Endothelial cell of umbilical vein (primary cell): Measurements from ENCODE around the gene LANCL3. TPM values are rescaled to one million over a fixed set of nuclear protein-coding genes. Genes with fewer than 3 reads are reported as not detected.

Experiments
- BruUV-seq: library from RNA; stranded (reverse); fragments of 400-500 nt; replicated peaks from 2 replicates; lab custom pipeline; 2021; lab: Mats Ljungman, UMichigan
- CTCF ChIA-PET: fragments of 300-600, 350-600 bp; sonication (Branson Sonifier 250); formaldehyde crosslinking; loops from one replicate; lab custom pipeline; 2021; ENCODE audit warnings: antibody characterized with exemption, inconsistent platforms; lab: Charles Lee
- POLR2A ChIA-PET: fragments of 300-600, 350-600 bp; sonication (Branson Sonifier 250); formaldehyde crosslinking; loops from one replicate; lab custom pipeline; 2021; ENCODE audit warnings: antibody characterized with exemption, inconsistent platforms; lab: Charles Lee
- DNase-seq: peaks from one replicate; pipeline ENCODE4 v3.0.0-alpha.2; 2011; ENCODE audit warnings: low read depth, low spot score
- FAIRE-seq: peaks from 2 replicates; lab custom pipeline; 2011; peaks lifted over from hg19 to GRCh38; lab: Jason Lieb, UNC
- H2AFZ ChIP-seq: 2 replicates; pipeline ENCODE4 v1.6.0; 2012; ENCODE audit warnings: low read depth, low read length, control low read depth, inconsistent platforms
- H3K27ac ChIP-seq: 2 replicates; pipeline ENCODE4 v1.5.1; 2011; ENCODE audit warnings: low read depth, mild to moderate bottlenecking, control low read depth, low read length, moderate library complexity; ENCODE audit not compliant: insufficient read depth
- H3K27me3 ChIP-seq, 2 experiments: 2 replicates each; pipeline versions ENCODE4 v1.6.0 to v1.6.1; 2011; ENCODE audit warnings: low read length in 2 of 2, mixed read lengths in 1 of 2; ENCODE audit not compliant: control insufficient read depth in 2 of 2, insufficient read depth in 2 of 2
- H3K36me3 ChIP-seq, 2 experiments: 2 replicates in 1 of 2; 3 replicates in 1 of 2; pipeline ENCODE4 v1.5.1; 2011; ENCODE audit warnings: low read length in 2 of 2, mild to moderate bottlenecking in 1 of 2, moderate library complexity in 1 of 2; ENCODE audit not compliant: control insufficient read depth in 2 of 2, insufficient read depth in 2 of 2; ENCODE audit errors: extremely low read depth in 1 of 2
- H3K4me1 ChIP-seq: 3 replicates; pipeline ENCODE4 v1.5.1; 2011; ENCODE audit warnings: mild to moderate bottlenecking, low read length; ENCODE audit not compliant: control insufficient read depth, insufficient read depth; ENCODE audit errors: extremely low read depth
- H3K4me2 ChIP-seq: 2 replicates; pipeline ENCODE4 v1.6.1; 2011; ENCODE audit warnings: low read length, control low read depth, mixed read lengths; ENCODE audit not compliant: insufficient read depth
- H3K4me3 ChIP-seq, 3 experiments: fragments of 200-600 bp in 1 of 3; sonication (generic), shearing (Covaris generic) in 1 of 3; replicated peaks in 1 of 3; 2 replicates each; pipeline ENCODE4 v1.5.1; 2011 to 2016; ENCODE audit warnings: control low read depth in 3 of 3, low read length in 3 of 3, mild to moderate bottlenecking in 2 of 3, inconsistent platforms in 1 of 3, low read depth in 1 of 3, moderate library complexity in 1 of 3; ENCODE audit not compliant: insufficient read depth in 1 of 3
- H3K79me2 ChIP-seq: 2 replicates; pipeline ENCODE4 v1.6.0; 2012; ENCODE audit warnings: low read length, inconsistent platforms; ENCODE audit not compliant: control insufficient read depth, insufficient read depth
- H3K9ac ChIP-seq: replicated peaks from 2 replicates; pipeline ENCODE3; 2011; ENCODE audit warnings: low read length, control low read depth; ENCODE audit not compliant: insufficient read depth; ENCODE audit errors: extremely low read depth
- H3K9me1 ChIP-seq: replicated peaks from 3 replicates; pipeline ENCODE4 v1.6.0; 2011; ENCODE audit warnings: mild to moderate bottlenecking, low read length; ENCODE audit not compliant: control insufficient read depth, insufficient read depth; ENCODE audit errors: extremely low read depth
- H3K9me3 ChIP-seq: replicated peaks from 2 replicates; pipeline ENCODE4 v1.5.1; 2012; ENCODE audit warnings: low read length, inconsistent platforms; ENCODE audit not compliant: control insufficient read depth, insufficient read depth
- H4K20me1 ChIP-seq: replicated peaks from 2 replicates; pipeline ENCODE3; 2011; ENCODE audit warnings: mild to moderate bottlenecking, low read length; ENCODE audit not compliant: control insufficient read depth, insufficient read depth; ENCODE audit errors: extremely low read depth
- EZH2 ChIP-seq: IDR thresholded peaks from 2 replicates; pipeline ENCODE4 v1.6.1; 2012; ENCODE audit warnings: borderline replicate concordance, low read depth, mild to moderate bottlenecking, moderate library complexity, low read length, inconsistent platforms; ENCODE audit not compliant: severe bottlenecking
- FOS ChIP-seq: IDR thresholded peaks from 2 replicates; pipeline ENCODE4 v1.6.1; 2011; ENCODE audit warnings: mild to moderate bottlenecking, low read length, moderate library complexity, borderline replicate concordance; ENCODE audit not compliant: insufficient read depth
- GATA2 ChIP-seq: IDR thresholded peaks from 2 replicates; pipeline ENCODE4 v1.7.0; 2011; ENCODE audit warnings: low read depth, mild to moderate bottlenecking, moderate library complexity, mixed read lengths, low read length; ENCODE audit not compliant: insufficient read length, insufficient read depth
- JUN ChIP-seq: IDR thresholded peaks from 2 replicates; pipeline ENCODE4 v1.6.1; 2011; ENCODE audit warnings: borderline replicate concordance, low read depth; ENCODE audit not compliant: insufficient read length, insufficient read depth
- MYC ChIP-seq: IDR thresholded peaks from one replicate; pipeline ENCODE4 v1.6.1; 2011; ENCODE audit warnings: mild to moderate bottlenecking, low read depth, low read length
- POLR2A ChIP-seq: IDR thresholded peaks from 2 replicates; pipeline ENCODE4 v1.6.1; 2012; ENCODE audit warnings: low read depth, mild to moderate bottlenecking, control low read depth, low read length
- POLR2AphosphoS5 ChIP-seq: IDR thresholded peaks from 2 replicates; pipeline ENCODE4 v1.6.1; 2012; ENCODE audit warnings: low read depth, mild to moderate bottlenecking, control low read depth, low read length, moderate library complexity; ENCODE audit not compliant: insufficient read depth
- dilution Hi-C: fragments of 300-500 bp; cut with MboI; formaldehyde crosslinking; loops from one replicate; pipeline ENCODE4 v1.15.0; 2019; ENCODE audit warnings: low sequenced_read_pairs; ENCODE audit not compliant: extremely low pct_ligation_motif_present
- intact Hi-C: fragments of 100-400 bp; cut with micrococcal nuclease; formaldehyde crosslinking; loops from one replicate; pipeline ENCODE4 v1.10.0; 2022
- polyA plus RNA-seq, 4 experiments: library from polyadenylated mRNA; depleted of rRNA in 3 of 4; stranded (reverse) in 3 of 4; unstranded in 1 of 4; fragments of >200 nt; gene quantifications; 2 replicates each; pipeline versions ENCODE4 v1.2.1 to v1.2.3, GENCODE V29; 2011 to 2012; ENCODE audit warnings: missing spikeins in 1 of 4
- total RNA-seq: library from RNA; stranded (reverse); gene quantifications from 2 replicates; pipeline ENCODE4 v1.2.3, GENCODE V29; 2021
- TF ChIP-seq, protein P1 (sequence below), 2 donors: IDR thresholded peaks; 1 replicate in 1 of 2; 2 replicates in 1 of 2; pipeline ENCODE4 v1.5.1; 2011; ENCODE audit warnings: low read length in 2 of 2, mild to moderate bottlenecking in 2 of 2, moderate library complexity in 2 of 2, control low read depth in 1 of 2, inconsistent platforms in 1 of 2, low read depth in 1 of 2; ENCODE audit not compliant: insufficient read depth in 1 of 2; ENCODE audit errors: extremely low read depth in 1 of 2
- TF ChIP-seq, protein P2 (sequence below): IDR thresholded peaks from 2 replicates; pipeline ENCODE4 v1.6.1; 2011; ENCODE audit not compliant: insufficient read depth, insufficient read length

LANCL3 gene
- total and polyA plus RNA-seq, 2 donors (not counting 3 experiments of a cell fraction or from before 2014, with no cell fraction given), result 0.12 to 1.5 TPM

DNA sequence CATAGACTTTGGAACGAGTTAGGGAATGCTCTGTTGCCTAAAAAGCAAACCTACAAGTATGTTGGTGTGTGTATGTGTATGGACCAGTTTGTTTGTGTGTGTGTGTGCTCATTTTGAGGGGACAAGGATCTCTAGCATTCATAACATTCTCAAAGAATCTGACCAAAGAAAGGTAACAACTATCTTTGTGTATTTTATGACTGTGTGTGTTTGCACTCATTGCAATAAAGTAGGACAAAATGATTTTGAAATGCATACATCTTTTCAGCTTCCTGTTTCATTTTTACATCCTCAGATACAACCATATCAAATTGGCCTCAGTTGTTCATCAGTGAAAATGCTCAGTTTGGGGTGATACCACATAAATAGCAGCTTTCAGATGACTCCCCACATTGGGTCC is 105.8 kb downstream of the LANCL3 start:
- TF ChIP-seq FOS, result no peak
- TF ChIP-seq GATA2, result no peak
- TF ChIP-seq POLR2A, result no peak
- no peak for TF ChIP-seq EZH2
- no peak for TF ChIP-seq JUN
- no peak for TF ChIP-seq POLR2AphosphoS5
- TF ChIP-seq MYC, result no peak
- TF ChIP-seq, protein P1, sequence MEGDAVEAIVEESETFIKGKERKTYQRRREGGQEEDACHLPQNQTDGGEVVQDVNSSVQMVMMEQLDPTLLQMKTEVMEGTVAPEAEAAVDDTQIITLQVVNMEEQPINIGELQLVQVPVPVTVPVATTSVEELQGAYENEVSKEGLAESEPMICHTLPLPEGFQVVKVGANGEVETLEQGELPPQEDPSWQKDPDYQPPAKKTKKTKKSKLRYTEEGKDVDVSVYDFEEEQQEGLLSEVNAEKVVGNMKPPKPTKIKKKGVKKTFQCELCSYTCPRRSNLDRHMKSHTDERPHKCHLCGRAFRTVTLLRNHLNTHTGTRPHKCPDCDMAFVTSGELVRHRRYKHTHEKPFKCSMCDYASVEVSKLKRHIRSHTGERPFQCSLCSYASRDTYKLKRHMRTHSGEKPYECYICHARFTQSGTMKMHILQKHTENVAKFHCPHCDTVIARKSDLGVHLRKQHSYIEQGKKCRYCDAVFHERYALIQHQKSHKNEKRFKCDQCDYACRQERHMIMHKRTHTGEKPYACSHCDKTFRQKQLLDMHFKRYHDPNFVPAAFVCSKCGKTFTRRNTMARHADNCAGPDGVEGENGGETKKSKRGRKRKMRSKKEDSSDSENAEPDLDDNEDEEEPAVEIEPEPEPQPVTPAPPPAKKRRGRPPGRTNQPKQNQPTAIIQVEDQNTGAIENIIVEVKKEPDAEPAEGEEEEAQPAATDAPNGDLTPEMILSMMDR (IDR thresholded peaks at IDR 0.05; ENCODE audit: extremely low read depth in 1 of 2, insufficient read depth in 1 of 2, low read depth in 1 of 2, low read length in 2 of 2), result no peak
- TF ChIP-seq, protein P2, sequence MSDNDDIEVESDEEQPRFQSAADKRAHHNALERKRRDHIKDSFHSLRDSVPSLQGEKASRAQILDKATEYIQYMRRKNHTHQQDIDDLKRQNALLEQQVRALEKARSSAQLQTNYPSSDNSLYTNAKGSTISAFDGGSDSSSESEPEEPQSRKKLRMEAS, result no peak
- DNase-seq, result no peak
- H4K20me1 ChIP-seq, result no peaks in the 10 kb centered on the region
- H3K9me1 ChIP-seq, result no peaks in the 10 kb centered on the region
- no peak overlapping the region for H3K9ac ChIP-seq
- H3K4me3 ChIP-seq, result no peak overlapping the region
- intact Hi-C loops, result no loop called here
- no TSS peak for BruUV-seq
- ChIA-PET POLR2A (no interaction called here), CTCF (no interaction called here)
- H3K27ac ChIP-seq, result no peak overlapping the region
- FAIRE-seq, result no peak
- H3K4me1 ChIP-seq, result no peaks in the 10 kb centered on the region
- H3K79me2 ChIP-seq, result no peaks in the 10 kb centered on the region
- no peak overlapping the region for H2AFZ ChIP-seq
- H3K36me3 ChIP-seq, result no peaks in the 10 kb centered on the region
- no peak overlapping the region for H3K4me2 ChIP-seq
- dilution Hi-C loops, result no loop called here
- no peaks in the 10 kb centered on the region for H3K9me3 ChIP-seq
- no peaks in the 10 kb centered on the region for H3K27me3 ChIP-seq
